HepG2 (cell line): ENCODE measurements around the gene ZNF33A. TPM values are rescaled to one million over a fixed set of nuclear protein-coding genes. Genes with fewer than 3 reads are reported as not detected.
A peak's percentile ranks its signal among the peaks of the same experiment; 100 is the strongest.

Experiments used
- ATF1 ChIP-seq: IDR thresholded peaks from 2 replicates; pipeline ENCODE4 v1.6.1; 2016; ENCODE audit warnings: mild to moderate bottlenecking, control low read depth
- ATF7 ChIP-seq, 2 experiments: fragments of 450-650 bp in 1 of 2; sonication (generic) in 1 of 2; formaldehyde crosslinking in 1 of 2; IDR thresholded peaks; 2 replicates each; pipeline versions ENCODE4 v1.4.0 to v1.6.1; 2016 to 2020; ENCODE audit warnings: antibody characterized with exemption in 1 of 2, mild to moderate bottlenecking in 1 of 2, missing genetic modification reagents in 1 of 2
- FOSL1 ChIP-seq: sonication (generic); formaldehyde crosslinking; IDR thresholded peaks from 2 replicates; pipeline ENCODE4 v1.9.0; 2021; ENCODE audit warnings: missing genetic modification reagents, borderline replicate concordance
- FOXK2 ChIP-seq: fragments of 450-650 bp; IDR thresholded peaks from 2 replicates; pipeline ENCODE4 v1.6.1; 2016
- KAT2B ChIP-seq: fragments of 150-350 bp; IDR thresholded peaks from 2 replicates; pipeline ENCODE4 v1.6.1; 2014; ENCODE audit warnings: low read depth, low read length, borderline replicate concordance
- KAT8 ChIP-seq: IDR thresholded peaks from 2 replicates; pipeline ENCODE4 v1.6.1; 2016; ENCODE audit warnings: missing genetic modification reagents, missing compliant biosample characterization
- PATZ1 ChIP-seq: sonication (generic); formaldehyde crosslinking; IDR thresholded peaks from 2 replicates; pipeline ENCODE4 v1.4.0; 2020; ENCODE audit warnings: missing genetic modification reagents
- PAX8 ChIP-seq: sonication (generic); formaldehyde crosslinking; IDR thresholded peaks from 2 replicates; pipeline ENCODE4 v1.8.0; 2022; ENCODE audit warnings: mild to moderate bottlenecking, missing genetic modification reagents, borderline replicate concordance
- RFXANK ChIP-seq: IDR thresholded peaks from 2 replicates; pipeline ENCODE4 v1.6.1; 2016
- SIN3B ChIP-seq: fragments of 150-350 bp; IDR thresholded peaks from 2 replicates; pipeline ENCODE4 v1.6.1; 2014; ENCODE audit warnings: low read length
- SMARCC2 ChIP-seq: fragments of 450-650 bp; IDR thresholded peaks from 2 replicates; pipeline ENCODE4 v1.6.1; 2017; ENCODE audit warnings: antibody characterized with exemption, mild to moderate bottlenecking
- SOX6 ChIP-seq, 2 experiments: fragments of 450-650 bp in 1 of 2; sonication (generic) in 1 of 2; formaldehyde crosslinking in 1 of 2; IDR thresholded peaks; 2 replicates each; pipeline versions ENCODE4 v1.4.0 to v1.6.1; 2017 to 2020; ENCODE audit warnings: antibody characterized with exemption in 1 of 2, mild to moderate bottlenecking in 1 of 2, missing genetic modification reagents in 1 of 2
- TGIF2 ChIP-seq: IDR thresholded peaks from 2 replicates; pipeline ENCODE4 v1.6.1; 2016; ENCODE audit warnings: control low read depth, missing compliant biosample characterization
- USF2 ChIP-seq, 2 experiments: sonication (generic) in 1 of 2; formaldehyde crosslinking in 1 of 2; IDR thresholded peaks; 2 replicates each; pipeline versions ENCODE4 v1.5.1 to v1.6.1; 2011 to 2020; ENCODE audit warnings: borderline replicate concordance in 1 of 2, low read depth in 1 of 2, low read length in 1 of 2, mild to moderate bottlenecking in 1 of 2, missing genetic modification reagents in 1 of 2, moderate library complexity in 1 of 2
- ZC3H4 ChIP-seq: sonication (generic); formaldehyde crosslinking; IDR thresholded peaks from 2 replicates; pipeline ENCODE4 v1.4.0; 2020; ENCODE audit warnings: missing genetic modification reagents, borderline replicate concordance
- ZFP62 ChIP-seq: sonication (generic); formaldehyde crosslinking; IDR thresholded peaks from 2 replicates; pipeline ENCODE4 v1.4.0; 2020; ENCODE audit warnings: missing genetic modification reagents
- ZNF33A ChIP-seq: sonication (generic); formaldehyde crosslinking; IDR thresholded peaks from 2 replicates; pipeline ENCODE4 v1.5.1; 2020; ENCODE audit warnings: missing genetic modification reagents, mild to moderate bottlenecking, moderate library complexity, borderline replicate concordance
- ZNF512B ChIP-seq: sonication (generic); formaldehyde crosslinking; IDR thresholded peaks from 2 replicates; pipeline ENCODE4 v1.5.1; 2020; ENCODE audit warnings: missing genetic modification reagents, mild to moderate bottlenecking, borderline replicate concordance
- ZNF576 ChIP-seq: sonication (generic); formaldehyde crosslinking; IDR thresholded peaks from 2 replicates; pipeline ENCODE4 v1.4.0; 2020; ENCODE audit warnings: mild to moderate bottlenecking, missing genetic modification reagents
- ZNF784 ChIP-seq: sonication (generic); formaldehyde crosslinking; IDR thresholded peaks from 2 replicates; pipeline ENCODE4 v1.5.1; 2020; ENCODE audit warnings: missing genetic modification reagents, mild to moderate bottlenecking, borderline replicate concordance
- ZNF839 ChIP-seq: sonication (generic); formaldehyde crosslinking; IDR thresholded peaks from 2 replicates; pipeline ENCODE4 v1.4.0; 2020; ENCODE audit warnings: missing genetic modification reagents, mild to moderate bottlenecking, borderline replicate concordance
- polyA plus RNA-seq, 8 experiments: library from polyadenylated mRNA; depleted of rRNA in 3 of 8; stranded (reverse) in 7 of 8; unstranded in 1 of 8; fragments of >200 nt; fragmentation: Illumina TruSeq in 4 of 8; extraction: Trizol in 4 of 8; gene quantifications; 2 replicates each; pipeline versions ENCODE4 v1.2.1 to v1.2.3, GENCODE V29; 2011 to 2016; ENCODE audit warnings: low read depth in 4 of 8, missing spikeins in 1 of 8, mixed read lengths in 1 of 8; ENCODE audit not compliant: insufficient read depth in 1 of 8
- total RNA-seq, 5 experiments: library from RNA; depleted of rRNA; stranded (reverse); fragments of >200 nt; fragmentation: Illumina TruSeq; extraction: Trizol; gene quantifications; 2 replicates each; pipeline ENCODE4 v1.2.3, GENCODE V29; 2016; ENCODE audit warnings: low read depth in 1 of 5

ZNF33A gene
- total and polyA plus RNA-seq, 2 of the 13 experiments (the other 11 are each of a cell fraction or from before 2014, with no cell fraction given) = 13.1 to 22.5 TPM

- TF ChIP-seq ZNF839 (CRISPR knock-in tag) (no peak), TGIF2 (CRISPR knock-in tag) (no peak), ZNF512B (CRISPR knock-in tag) (0 out of 2 replicates have a peak, but pooled peaks have one; percentile 65), ZFP62 (CRISPR knock-in tag) (no peak), ATF7 (IDR thresholded peaks at IDR 0.05) (no peak), ATF7 (CRISPR knock-in tag; IDR thresholded peaks at IDR 0.05) (no peak; the same call in 1 of the 2 replicates), ZNF33A (CRISPR knock-in tag) (no peak), ZNF576 (CRISPR knock-in tag) (no peak), SOX6 (IDR thresholded peaks at IDR 0.05) (no peak), SOX6 (CRISPR knock-in tag; IDR thresholded peaks at IDR 0.05) (peak; percentile 66; the same call in 1 of the 2 replicates), PATZ1 (CRISPR knock-in tag) (no peak), KAT2B (no peak), ZC3H4 (peak; percentile 79), RFXANK (CRISPR knock-in tag) (no peak), SIN3B (no peak), FOSL1 (CRISPR knock-in tag) (no peak), KAT8 (CRISPR knock-in tag) (peak; percentile 59), USF2 (IDR thresholded peaks at IDR 0.05; ENCODE audit: low read depth, low read length) (no peak), USF2 (CRISPR knock-in tag; IDR thresholded peaks at IDR 0.05; ENCODE audit: borderline replicate concordance) (no peak), SMARCC2 (no peak), ATF1 (CRISPR knock-in tag) (no peak), PAX8 (CRISPR knock-in tag) (no peak), ZNF784 (CRISPR knock-in tag) (no peak), FOXK2 (no peak)
These were observed at the start of gene ZNF33A (continued) for GRCh38 chr10:38010119-38010903.
